GM12878 (cell line): ENCODE data around the gene TANC1. TPM values are rescaled to one million over a fixed set of nuclear protein-coding genes. Genes with fewer than 3 reads are reported as not detected.

Experiments
- ATAC-seq: fragments of 200-7000 bp; cut with Tn5 transposase; 3 replicates; pipeline ENCODE4 v1.9.1; 2020; ENCODE audit warnings: mild to moderate bottlenecking, moderate library complexity
- BruUV-seq: library from RNA; stranded (reverse); fragments of 400-500 nt; replicated peaks from 2 replicates; lab custom pipeline; 2021; lab: Mats Ljungman, UMichigan
- CTCF ChIA-PET: fragments of 300-600 bp; sonication (Branson Sonifier 250); formaldehyde crosslinking; extraction: SDS; loops from one replicate; lab custom pipeline; 2021; ENCODE audit warnings: inconsistent platforms; lab: Yijun Ruan, JAX
- POLR2A ChIA-PET: fragments of 350-600 bp; formaldehyde crosslinking; extraction: SDS; loops from one replicate; lab custom pipeline; 2021; ENCODE audit warnings: inconsistent platforms; lab: Charles Lee
- RAD21 ChIA-PET: fragments of 300-600 bp; sonication (Branson Sonifier 250); formaldehyde crosslinking; loops from one replicate; lab custom pipeline; 2023; ENCODE audit warnings: antibody characterized with exemption; ENCODE audit not compliant: unreplicated experiment; lab: Charles Lee
- SMC1A ChIA-PET: fragments of 300-600 bp; sonication (Branson Sonifier 250); formaldehyde crosslinking; loops from one replicate; lab custom pipeline; 2023; ENCODE audit not compliant: unreplicated experiment, uncharacterized antibody; lab: Charles Lee
- DNase-seq: peaks from one replicate; pipeline ENCODE4 v3.0.0-alpha.2; 2011; ENCODE audit warnings: low read depth, low spot score
- FAIRE-seq: peaks from 3 replicates; lab custom pipeline; 2011; peaks lifted over from hg19 to GRCh38; lab: Jason Lieb, UNC
- H2AFZ ChIP-seq: 2 replicates; pipeline ENCODE4 v1.6.0; 2011; ENCODE audit warnings: low read depth, low read length, control low read depth; ENCODE audit not compliant: control insufficient read depth
- H3K27ac ChIP-seq: 2 replicates; pipeline ENCODE4 v1.5.1; 2011; ENCODE audit warnings: control low read depth; ENCODE audit not compliant: control insufficient read depth, insufficient read depth
- H3K27me3 ChIP-seq, 2 experiments: replicated peaks in 1 of 2; 2 replicates each; pipeline versions ENCODE4 v1.6.0 to v1.6.1; 2011; ENCODE audit warnings: low read length in 1 of 2; ENCODE audit not compliant: control insufficient read depth in 2 of 2, insufficient read depth in 2 of 2
- H3K36me3 ChIP-seq, 2 experiments: 2 replicates each; pipeline ENCODE4 v1.5.1; 2011; ENCODE audit warnings: low read length in 1 of 2; ENCODE audit not compliant: control insufficient read depth in 2 of 2, insufficient read depth in 2 of 2
- H3K4me1 ChIP-seq: 2 replicates; pipeline ENCODE4 v1.6.1; 2011; ENCODE audit warnings: mild to moderate bottlenecking, low read length, moderate library complexity, mixed read lengths; ENCODE audit not compliant: control insufficient read depth, insufficient read depth
- H3K4me2 ChIP-seq: 2 replicates; pipeline ENCODE4 v1.6.0; 2011; ENCODE audit warnings: control low read depth; ENCODE audit not compliant: control insufficient read depth, insufficient read depth
- H3K4me3 ChIP-seq: fragments of 200-600 bp; sonication (generic); 2 replicates; pipeline ENCODE4 v1.5.1; 2016
- H3K79me2 ChIP-seq: 2 replicates; pipeline ENCODE4 v1.6.0; 2011; ENCODE audit warnings: low read length; ENCODE audit not compliant: control insufficient read depth, insufficient read depth
- H3K9ac ChIP-seq: 2 replicates; pipeline ENCODE4 v1.8.0; 2011; ENCODE audit warnings: low read length, control low read depth, mixed read lengths; ENCODE audit not compliant: control insufficient read depth, insufficient read depth
- H3K9me3 ChIP-seq: replicated peaks from 3 replicates; pipeline ENCODE4 v1.5.1; 2011; ENCODE audit warnings: mild to moderate bottlenecking, low read length; ENCODE audit not compliant: control insufficient read depth, insufficient read depth
- H4K20me1 ChIP-seq: 2 replicates; pipeline ENCODE4 v1.6.0; 2011; ENCODE audit not compliant: control insufficient read depth, insufficient read depth
- BCL11A ChIP-seq: IDR thresholded peaks from 2 replicates; pipeline ENCODE4 v1.6.1; 2011; ENCODE audit warnings: low read depth, low read length
- BCL3 ChIP-seq: IDR thresholded peaks from 2 replicates; pipeline ENCODE4 v1.6.1; 2011; ENCODE audit warnings: borderline replicate concordance, low read depth, mild to moderate bottlenecking, moderate library complexity, low read length; ENCODE audit not compliant: insufficient read depth, poor library complexity, severe bottlenecking
- CHD2 ChIP-seq: IDR thresholded peaks from 2 replicates; pipeline ENCODE4 v1.6.1; 2011; ENCODE audit warnings: low read depth, low read length, improper control_type of control experiment, borderline replicate concordance
- ETV6 ChIP-seq, 2 experiments: fragments of 450-650 bp in 1 of 2; IDR thresholded peaks in 1 of 2; conservative IDR thresholded peaks in 1 of 2; 2 replicates each; pipeline ENCODE4 v1.6.1; 2014; ENCODE audit warnings: antibody characterized with exemption in 1 of 2, borderline replicate concordance in 1 of 2, low read depth in 1 of 2, mild to moderate bottlenecking in 1 of 2, moderate library complexity in 1 of 2
- GATAD2B ChIP-seq: fragments of 450-650 bp; conservative IDR thresholded peaks from 2 replicates; pipeline ENCODE4 v1.6.1; 2017; ENCODE audit warnings: low read depth, mild to moderate bottlenecking, moderate library complexity
- NBN ChIP-seq: fragments of 450-650 bp; IDR thresholded peaks from 2 replicates; pipeline ENCODE4 v1.6.1; 2016
- NR2C2 ChIP-seq: IDR thresholded peaks from 2 replicates; pipeline ENCODE4 v1.6.1; 2011; ENCODE audit warnings: borderline replicate concordance, low read depth; ENCODE audit not compliant: control insufficient read depth, insufficient read length
- NRF1 ChIP-seq: conservative IDR thresholded peaks from 2 replicates; pipeline ENCODE4 v1.6.1; 2011; ENCODE audit warnings: mild to moderate bottlenecking, low read depth, low read length, improper control_type of control experiment
- PAX5 ChIP-seq: IDR thresholded peaks from 2 replicates; pipeline ENCODE4 v1.6.1; 2011; ENCODE audit warnings: low read depth, low read length, borderline replicate concordance
- PML ChIP-seq: IDR thresholded peaks from 2 replicates; pipeline ENCODE4 v1.6.1; 2012; ENCODE audit warnings: low read length, inconsistent platforms
- POU2F2 ChIP-seq: IDR thresholded peaks from 3 replicates; pipeline ENCODE4 v1.6.1; 2011; ENCODE audit warnings: low read depth, mild to moderate bottlenecking, low read length, borderline replicate concordance
- RAD51 ChIP-seq: fragments of 450-650 bp; IDR thresholded peaks from 2 replicates; pipeline ENCODE4 v1.6.1; 2016; ENCODE audit warnings: moderate library complexity, mild to moderate bottlenecking, inconsistent platforms
- RELB ChIP-seq: fragments of 450-650 bp; IDR thresholded peaks from 2 replicates; pipeline ENCODE4 v1.6.1; 2017; ENCODE audit warnings: low read depth, mild to moderate bottlenecking, moderate library complexity
- SIN3A ChIP-seq: IDR thresholded peaks from 2 replicates; pipeline ENCODE4 v1.6.1; 2012; ENCODE audit warnings: low read depth, low read length, improper control_type of control experiment
- SREBF1 ChIP-seq: IDR thresholded peaks from 2 replicates; pipeline ENCODE4 v1.6.1; 2012; ENCODE audit warnings: mild to moderate bottlenecking, low read length
- TAF1 ChIP-seq: IDR thresholded peaks from 2 replicates; pipeline ENCODE4 v1.6.1; 2011; ENCODE audit warnings: mild to moderate bottlenecking, low read depth, low read length, borderline replicate concordance
- ZBED1 ChIP-seq: IDR thresholded peaks from 2 replicates; pipeline ENCODE4 v1.6.1; 2016; ENCODE audit warnings: borderline replicate concordance
- WGBS: methylation state at CpG from one replicate; pipeline ENCODE4 v1.1.6; 2016; ENCODE audit warnings: low lambda C conversion rate; ENCODE audit not compliant: insufficient replicate concordance, insufficient coverage; ENCODE audit errors: missing lambda C conversion rate; 5-methylcytosine and 5-hydroxymethylcytosine counted together
- in situ Hi-C: fragments of 300-500 bp; cut with MboI; formaldehyde crosslinking; loops from 9 replicates; pipeline ENCODE4 v1.14.3; 2018; ENCODE audit warnings: mixed read lengths
- intact Hi-C: fragments of 100-400 bp; cut with micrococcal nuclease; formaldehyde crosslinking; loops from one replicate; pipeline ENCODE4 v1.14.2; 2022; ENCODE audit not compliant: unreplicated experiment
- polyA plus RNA-seq, 11 experiments: library from polyadenylated mRNA; depleted of rRNA in 4 of 11; unstranded in 6 of 11; stranded (reverse) in 5 of 11; fragments of >200 nt; fragmentation: Nextera tagmentation in 4 of 11; fragmentation: Illumina TruSeq in 1 of 11; extraction: Ambion mirVana in 4 of 11; extraction: Trizol in 1 of 11; gene quantifications; 1 replicate in 1 of 11; 2 replicates in 10 of 11; pipeline versions ENCODE4 v1.2.1 to v1.2.3, GENCODE V29; 2011 to 2016; ENCODE audit warnings: inconsistent platforms in 2 of 11, missing spikeins in 2 of 11, low read depth in 1 of 11
- total RNA-seq, 4 experiments: library from RNA; depleted of rRNA in 3 of 4; stranded (reverse); fragments of >200 nt in 3 of 4; fragmentation: Illumina TruSeq in 1 of 4; extraction: Trizol in 1 of 4; gene quantifications; 2 replicates each; pipeline versions ENCODE4 v1.2.1 to v1.2.3, GENCODE V29; 2013 to 2021

TANC1 gene
- total and polyA plus RNA-seq, 10 of the 15 experiments (the other 5 are each of a cell fraction or from before 2014, with no cell fraction given), result 0.05 to 5.0 (median 0.34) TPM

- no peaks in the 10 kb centered on the region for H4K20me1 ChIP-seq
- no peaks in the 10 kb centered on the region for H3K27me3 ChIP-seq
- H3K4me1 ChIP-seq, result peaks cover 12% of the 10 kb centered on the region
- no peak overlapping the region for H3K27ac ChIP-seq
- H3K4me3 ChIP-seq, result no peak overlapping the region
- no peaks in the 10 kb centered on the region for H3K36me3 ChIP-seq
- no peaks in the 10 kb centered on the region for H3K9me3 ChIP-seq
- H3K4me2 ChIP-seq, result no peak overlapping the region
- no peak for FAIRE-seq
- ChIA-PET CTCF (interaction anchor here (1.3 to 1.9 kb wide), 2 partner anchors 8 to 28 kb away, joined by 6 to 7 read pairs; no protein-coding TSS in a partner anchor), SMC1A (interaction anchor here (1.1 to 2.7 kb wide), 5 partner anchors 9 to 74 kb away, joined by 3 to 10 read pairs (median 4); no protein-coding TSS in a partner anchor), RAD21 (no interaction called here), POLR2A (no interaction called here)
- no peak overlapping the region for H3K9ac ChIP-seq
- 76% methylated on average over 3 of the region's 3 CpGs for WGBS
- intact Hi-C loops (loop anchor here (5.0 to 10.0 kb wide), 2 partner anchors 55 to 817 kb away; no protein-coding TSS in a partner anchor), in situ Hi-C loops (no loop called here)
- no peak for DNase-seq
- BruUV-seq, result no TSS peak
- no peaks in the 10 kb centered on the region for H3K79me2 ChIP-seq
- no peak overlapping the region for H2AFZ ChIP-seq
- TF ChIP-seq RAD51 (no peak), SREBF1 (no peak), PML (no peak), ZBED1 (no peak), TAF1 (no peak), NBN (no peak), SIN3A (no peak), GATAD2B (no peak), NRF1 (no peak), CHD2 (no peak), BCL3 (no peak), BCL11A (no peak), RELB (no peak), POU2F2 (no peak), NR2C2 (no peak), PAX5 (no peak), ETV6 (conservative IDR thresholded peaks at IDR 0.05 in 1 of 2, IDR thresholded peaks at IDR 0.05 in 1 of 2; ENCODE audit: borderline replicate concordance in 1 of 2, low read depth in 1 of 2) (no peak)
- ATAC-seq, result no peak
These were observed 179.2 kb downstream of the TANC1 start for GRCh38 chr2:159147690-159148089.
